22Rv1 (cell line): Measurements from ENCODE around the gene SIX5.

Experiments used
- H3K27ac ChIP-seq: fragments of 450-650 bp; 2 replicates; pipeline ENCODE4 v1.5.1; 2017
- ZFX ChIP-seq: fragments of 450-650 bp; IDR thresholded peaks from 2 replicates; pipeline ENCODE4 v1.6.1; 2017; ENCODE audit warnings: antibody characterized with exemption, borderline replicate concordance
- TF ChIP-seq, protein P1 (sequence below): fragments of 450-650 bp; IDR thresholded peaks from 2 replicates; pipeline ENCODE4 v1.5.1; 2017; ENCODE audit warnings: mild to moderate bottlenecking

The SIX5 gene

DNA sequence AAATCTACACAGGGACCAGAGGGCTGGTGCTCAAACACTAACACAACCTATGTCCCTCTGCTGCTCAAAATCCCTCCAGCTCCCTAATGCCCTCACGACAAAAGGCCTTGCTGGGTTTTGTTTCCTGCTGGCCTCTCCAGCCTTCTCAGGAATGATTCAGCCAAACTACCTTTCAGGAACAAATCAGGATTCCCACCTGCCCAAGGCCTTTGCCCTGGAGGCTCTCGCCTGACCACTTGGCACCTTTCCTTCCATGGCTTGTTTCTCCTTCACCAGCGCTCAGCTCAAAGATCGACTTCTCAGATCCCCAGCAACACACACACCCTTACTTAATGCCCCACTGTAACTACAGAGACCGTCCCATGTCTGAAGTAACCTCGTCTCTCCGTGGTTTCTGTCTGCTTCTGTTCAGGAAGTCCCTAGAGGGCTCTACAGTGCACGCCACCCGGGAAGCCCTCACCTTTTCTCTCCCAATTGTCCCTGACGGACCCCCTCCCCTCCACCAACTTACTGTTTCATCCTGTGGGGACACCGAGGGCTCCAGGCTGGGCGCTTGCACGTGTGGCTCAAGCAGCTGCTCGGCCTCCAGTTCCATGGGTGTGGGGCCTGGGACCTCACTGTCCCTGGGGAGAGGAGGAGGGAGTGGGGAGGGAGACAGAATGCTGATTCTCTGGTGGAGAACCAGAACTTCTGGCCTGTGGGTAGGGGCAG, 3.2 kb upstream of the SIX5 start:
- peak overlapping the region; percentile 96 for H3K27ac ChIP-seq
- TF ChIP-seq, protein P1, sequence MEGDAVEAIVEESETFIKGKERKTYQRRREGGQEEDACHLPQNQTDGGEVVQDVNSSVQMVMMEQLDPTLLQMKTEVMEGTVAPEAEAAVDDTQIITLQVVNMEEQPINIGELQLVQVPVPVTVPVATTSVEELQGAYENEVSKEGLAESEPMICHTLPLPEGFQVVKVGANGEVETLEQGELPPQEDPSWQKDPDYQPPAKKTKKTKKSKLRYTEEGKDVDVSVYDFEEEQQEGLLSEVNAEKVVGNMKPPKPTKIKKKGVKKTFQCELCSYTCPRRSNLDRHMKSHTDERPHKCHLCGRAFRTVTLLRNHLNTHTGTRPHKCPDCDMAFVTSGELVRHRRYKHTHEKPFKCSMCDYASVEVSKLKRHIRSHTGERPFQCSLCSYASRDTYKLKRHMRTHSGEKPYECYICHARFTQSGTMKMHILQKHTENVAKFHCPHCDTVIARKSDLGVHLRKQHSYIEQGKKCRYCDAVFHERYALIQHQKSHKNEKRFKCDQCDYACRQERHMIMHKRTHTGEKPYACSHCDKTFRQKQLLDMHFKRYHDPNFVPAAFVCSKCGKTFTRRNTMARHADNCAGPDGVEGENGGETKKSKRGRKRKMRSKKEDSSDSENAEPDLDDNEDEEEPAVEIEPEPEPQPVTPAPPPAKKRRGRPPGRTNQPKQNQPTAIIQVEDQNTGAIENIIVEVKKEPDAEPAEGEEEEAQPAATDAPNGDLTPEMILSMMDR: no peak
- no peak for TF ChIP-seq ZFX

DNA sequence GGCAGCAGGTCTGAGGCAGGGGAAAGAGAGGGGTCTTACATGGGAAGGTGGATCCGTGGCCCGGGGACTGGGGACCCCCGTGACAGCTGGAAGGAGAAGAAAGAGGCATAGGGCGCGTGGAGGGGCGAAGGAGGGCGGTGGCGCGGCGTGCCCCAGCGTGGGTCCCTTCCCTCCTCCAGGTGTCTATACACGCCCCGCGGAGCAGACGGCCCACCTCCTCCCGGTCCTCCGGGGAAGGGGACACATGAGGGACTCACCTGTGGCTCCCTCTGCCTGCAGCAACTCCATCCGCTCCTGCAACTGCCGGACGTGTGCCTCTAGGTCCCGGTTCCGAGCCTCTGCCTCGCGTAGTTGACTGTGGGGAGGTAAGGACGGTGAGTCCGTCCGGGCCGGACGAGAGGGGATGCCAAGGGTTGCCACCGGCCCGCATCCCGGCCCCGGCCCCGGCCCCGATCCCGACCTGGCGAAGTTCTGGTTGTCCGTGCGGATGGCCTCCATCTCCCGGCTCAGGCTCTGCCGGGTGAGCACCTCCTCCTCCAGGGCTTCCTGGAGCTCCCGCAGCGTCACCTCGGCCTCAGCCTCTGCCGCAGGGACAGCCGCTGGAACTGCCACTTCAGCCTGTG, 2.4 kb upstream of the SIX5 start:
- H3K27ac ChIP-seq: peak overlapping the region; percentile 96
- TF ChIP-seq ZFX: no peak
- TF ChIP-seq, protein P1: no peak

DNA sequence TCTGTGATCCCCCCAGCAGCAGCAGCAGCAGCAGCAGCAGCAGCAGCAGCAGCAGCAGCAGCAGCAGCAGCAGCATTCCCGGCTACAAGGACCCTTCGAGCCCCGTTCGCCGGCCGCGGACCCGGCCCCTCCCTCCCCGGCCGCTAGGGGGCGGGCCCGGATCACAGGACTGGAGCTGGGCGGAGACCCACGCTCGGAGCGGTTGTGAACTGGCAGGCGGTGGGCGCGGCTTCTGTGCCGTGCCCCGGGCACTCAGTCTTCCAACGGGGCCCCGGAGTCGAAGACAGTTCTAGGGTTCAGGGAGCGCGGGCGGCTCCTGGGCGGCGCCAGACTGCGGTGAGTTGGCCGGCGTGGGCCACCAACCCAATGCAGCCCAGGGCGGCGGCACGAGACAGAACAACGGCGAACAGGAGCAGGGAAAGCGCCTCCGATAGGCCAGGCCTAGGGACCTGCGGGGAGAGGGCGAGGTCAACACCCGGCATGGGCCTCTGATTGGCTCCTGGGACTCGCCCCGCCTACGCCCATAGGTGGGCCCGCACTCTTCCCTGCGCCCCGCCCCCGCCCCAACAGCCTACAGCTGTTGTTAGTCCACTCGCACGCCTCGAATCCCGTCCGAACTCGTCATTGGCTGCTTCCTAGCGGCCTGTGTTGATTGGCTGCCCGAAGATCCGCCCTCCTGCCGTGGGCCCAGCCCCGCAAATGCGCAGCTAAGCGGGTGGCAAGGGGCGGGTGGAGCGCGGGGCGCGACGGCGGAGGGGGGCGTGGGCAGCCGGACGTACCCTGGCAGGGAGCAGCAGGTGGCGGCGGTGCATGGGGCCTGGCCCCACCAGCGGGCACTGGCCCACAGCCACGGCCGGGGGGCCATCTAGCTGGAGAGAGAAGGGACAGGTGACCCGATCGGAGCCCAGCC, 1.4 kb upstream of the SIX5 start:
- peak overlapping the region; percentile 96 for H3K27ac ChIP-seq
- TF ChIP-seq ZFX: no peak
- TF ChIP-seq, protein P1: peak; percentile 92

DNA sequence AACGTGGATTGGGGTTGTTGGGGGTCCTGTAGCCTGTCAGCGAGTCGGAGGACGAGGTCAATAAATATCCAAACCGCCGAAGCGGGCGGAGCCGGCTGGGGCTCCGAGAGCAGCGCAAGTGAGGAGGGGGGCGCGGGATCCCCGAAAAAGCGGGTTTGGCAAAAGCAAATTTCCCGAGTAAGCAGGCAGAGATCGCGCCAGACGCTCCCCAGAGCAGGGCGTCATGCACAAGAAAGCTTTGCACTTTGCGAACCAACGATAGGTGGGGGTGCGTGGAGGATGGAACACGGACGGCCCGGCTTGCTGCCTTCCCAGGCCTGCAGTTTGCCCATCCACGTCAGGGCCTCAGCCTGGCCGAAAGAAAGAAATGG, 754 bp upstream of the SIX5 start:
- no peak for TF ChIP-seq ZFX
- TF ChIP-seq, protein P1: no peak
- peak overlapping the region; percentile 96 for H3K27ac ChIP-seq

DNA sequence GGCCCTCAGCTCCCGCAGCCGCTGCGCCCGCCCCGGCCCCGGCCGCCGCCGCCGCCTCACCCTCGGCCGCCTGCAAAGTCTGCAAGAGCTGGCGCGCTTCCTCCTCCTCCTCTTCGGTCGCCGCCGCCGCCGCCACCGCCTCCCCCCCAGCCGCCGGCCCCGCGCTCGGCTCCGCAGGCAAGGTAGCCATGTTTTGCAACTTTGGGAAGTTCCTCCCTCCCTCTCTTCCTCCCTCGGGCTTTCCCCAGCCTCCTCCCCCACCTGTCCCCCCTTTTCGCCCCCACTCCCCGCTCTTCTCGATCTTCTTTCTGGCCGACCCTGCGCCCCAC, 433 bp downstream of the SIX5 start:
- TF ChIP-seq, protein P1: no peak
- TF ChIP-seq ZFX: no peak
- H3K27ac ChIP-seq: peak overlapping the region; percentile 96

DNA sequence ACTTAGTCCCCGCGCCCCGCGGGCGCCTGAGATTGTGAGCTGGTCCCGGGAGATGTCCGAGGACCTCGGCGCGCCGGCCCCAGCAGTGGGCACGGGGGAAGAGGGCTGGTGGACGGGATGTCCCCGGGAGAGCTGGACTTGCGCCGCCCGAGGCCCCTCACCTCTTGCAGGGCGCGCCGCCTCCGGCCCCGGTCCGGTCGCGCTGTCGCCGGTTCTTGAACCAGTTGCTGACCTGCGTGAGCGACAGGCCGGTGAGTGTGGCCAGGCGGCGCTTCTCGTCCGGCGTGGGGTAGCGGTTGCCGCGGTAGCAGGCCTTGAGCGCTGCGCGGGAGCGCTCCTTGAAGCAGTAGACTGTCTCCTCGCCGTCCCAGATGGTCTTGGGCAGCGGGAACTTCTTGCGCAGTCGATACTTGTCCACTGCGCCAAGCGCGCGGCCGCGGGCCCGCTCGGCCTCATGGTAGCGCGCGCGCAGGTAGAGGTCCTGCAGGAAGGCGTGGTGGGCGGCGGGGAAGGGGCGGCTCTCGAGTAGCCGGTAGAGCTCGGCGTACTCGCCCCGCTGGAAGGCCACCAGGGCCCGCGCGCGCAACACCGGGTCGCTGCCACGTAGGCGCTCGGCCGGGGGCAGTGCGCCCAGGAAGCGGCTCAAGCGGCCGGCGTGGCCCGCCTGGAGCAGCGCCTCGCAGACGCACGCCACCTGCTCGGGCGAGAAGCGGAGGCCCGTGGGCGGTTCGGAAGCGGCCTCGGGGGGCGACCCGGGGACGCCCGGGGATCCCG, 984 bp downstream of the SIX5 start:
- TF ChIP-seq, protein P1: no peak
- TF ChIP-seq ZFX: no peak
- H3K27ac ChIP-seq: peak overlapping the region; percentile 96
